OCI-M2 (cell line): Measurements from ENCODE around the gene RARB.

ENCODE experiments used
- DNase-seq: peaks from one replicate; lab custom pipeline; 2025; ENCODE audit not compliant: unreplicated experiment; lab: John Stamatoyannopoulos, UW

Gene RARB

DNA sequence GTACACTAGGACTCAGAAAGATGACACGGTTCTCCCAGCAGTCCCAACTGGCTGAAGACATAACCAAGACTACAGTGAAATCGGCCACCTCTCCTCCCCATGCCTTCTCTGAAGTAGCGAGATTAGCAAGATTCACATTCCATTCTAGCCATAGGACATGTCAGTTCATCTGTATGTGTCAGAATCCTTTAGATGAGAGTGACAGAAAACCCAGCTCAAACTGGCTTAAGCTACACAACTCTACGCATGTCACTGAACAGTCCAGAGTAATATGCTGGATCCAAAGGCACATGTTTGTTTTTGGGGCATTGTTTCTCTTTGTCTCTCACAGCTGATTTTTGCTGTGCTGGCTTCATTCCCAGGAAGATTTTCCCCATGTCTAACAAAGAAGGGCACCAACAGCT lies 75.8 kb downstream of the RARB start:
- DNase-seq: no peak

DNA sequence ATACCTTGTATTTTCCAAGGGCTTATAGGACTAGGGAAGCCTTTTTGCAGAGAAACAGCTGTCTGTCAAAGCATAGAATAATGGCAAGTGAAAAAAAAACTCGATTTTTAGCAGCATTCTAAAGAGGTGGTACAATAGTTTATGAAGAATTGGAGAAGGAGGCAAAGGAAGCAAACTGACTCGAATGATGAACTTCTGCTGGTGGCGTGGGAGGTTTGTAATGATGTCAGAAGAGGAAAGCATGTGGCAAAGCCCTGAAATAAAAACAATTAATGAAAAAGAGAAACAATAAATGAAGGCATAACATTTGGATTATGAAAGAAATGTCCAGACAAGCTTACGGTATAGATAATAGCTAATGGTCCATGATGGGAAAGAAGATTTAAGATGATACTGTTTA lies 77.5 kb downstream of the RARB start:
- DNase-seq: no peak

DNA sequence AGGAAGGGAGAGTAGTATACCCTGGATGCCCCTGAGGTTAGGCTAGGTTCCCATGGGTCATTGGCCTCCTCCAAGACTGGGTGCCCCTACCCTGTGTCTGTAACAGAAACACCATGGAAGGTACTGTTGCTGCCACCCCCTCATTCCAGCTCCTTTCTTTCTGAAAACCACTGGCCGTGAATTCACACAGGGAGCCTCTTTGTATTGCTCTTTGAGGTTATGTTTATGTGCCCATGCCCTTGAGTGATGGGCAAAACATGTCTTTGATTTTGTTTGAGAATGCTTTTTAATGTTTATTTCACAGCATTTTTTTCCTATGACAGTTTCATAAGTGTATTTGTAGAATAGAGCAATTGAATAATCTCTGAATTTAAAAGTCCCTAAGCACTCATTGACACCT lies 79.7 kb downstream of the RARB start:
- DNase-seq: no peak

DNA sequence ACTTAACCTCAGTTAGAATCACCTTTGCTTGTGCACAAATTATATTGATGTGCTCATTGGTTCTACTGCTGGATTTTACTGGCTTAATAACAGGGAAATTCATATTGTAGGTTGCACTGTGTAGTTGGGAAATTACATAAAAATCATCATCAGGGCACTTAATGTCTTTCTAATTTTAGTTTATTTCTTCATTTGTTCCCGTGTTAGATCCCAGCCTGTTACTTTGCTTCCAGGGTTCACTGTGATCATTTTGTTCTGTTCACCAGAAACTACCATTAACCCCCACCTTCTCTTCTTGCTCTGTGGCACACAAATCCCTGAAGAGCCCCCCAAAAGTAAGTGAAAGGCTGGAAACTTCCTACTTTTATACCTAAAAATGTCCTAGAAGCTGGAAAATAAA lies 80.4 kb downstream of the RARB start:
- DNase-seq: no peak

- no peak for DNase-seq
Observed at GRCh38 chr3:25508901-25509300, 80.8 kb downstream of the RARB start.

- DNase-seq: no peak
Observed at GRCh38 chr3:25510797-25511196, 82.7 kb downstream of the RARB start.

DNA sequence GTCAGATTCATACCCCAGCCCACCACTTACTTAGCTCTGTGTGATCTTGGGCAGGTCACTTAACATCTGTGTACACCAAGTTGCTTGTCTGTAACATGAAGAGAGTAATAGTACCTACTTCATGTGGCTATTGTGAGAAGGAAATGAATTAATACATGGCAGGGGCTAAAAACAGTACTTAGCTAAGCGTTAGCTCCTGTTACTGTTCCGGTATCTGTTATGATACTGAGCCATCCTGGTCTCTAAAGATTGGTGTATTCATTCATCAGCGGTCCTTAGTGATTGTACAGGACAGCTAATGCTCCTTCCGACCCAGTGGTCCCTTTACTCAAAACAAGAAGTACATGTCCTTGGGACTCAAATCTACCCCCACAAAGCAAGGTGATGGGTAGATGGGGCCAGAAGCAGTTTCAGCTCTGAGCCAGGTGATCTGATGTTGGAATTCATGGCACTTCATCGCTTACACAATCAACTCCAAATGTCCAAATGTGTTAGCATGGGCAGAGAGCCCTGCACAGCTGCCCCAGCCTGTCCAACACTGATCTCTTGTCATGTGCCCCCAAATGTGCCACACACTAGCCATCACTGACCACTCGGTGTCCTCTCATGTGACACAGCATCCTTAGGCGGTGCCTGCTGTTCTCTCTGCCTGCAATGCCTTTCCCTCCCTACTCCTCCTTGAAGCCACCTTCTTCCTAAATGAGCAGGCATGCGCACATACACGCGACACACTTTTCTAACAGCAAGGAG lies 84.1 kb downstream of the RARB start:
- no peak for DNase-seq

GRCh38 chr3:25513642-25514266 lies 85.7 kb downstream of the RARB start:
- DNase-seq: no peak

GRCh38 chr3:25515171-25515570 lies 87.1 kb downstream of the RARB start:
- no peak for DNase-seq

GRCh38 chr3:25520926-25521559 lies 93.0 kb downstream of the RARB start:
- no peak for DNase-seq

DNA sequence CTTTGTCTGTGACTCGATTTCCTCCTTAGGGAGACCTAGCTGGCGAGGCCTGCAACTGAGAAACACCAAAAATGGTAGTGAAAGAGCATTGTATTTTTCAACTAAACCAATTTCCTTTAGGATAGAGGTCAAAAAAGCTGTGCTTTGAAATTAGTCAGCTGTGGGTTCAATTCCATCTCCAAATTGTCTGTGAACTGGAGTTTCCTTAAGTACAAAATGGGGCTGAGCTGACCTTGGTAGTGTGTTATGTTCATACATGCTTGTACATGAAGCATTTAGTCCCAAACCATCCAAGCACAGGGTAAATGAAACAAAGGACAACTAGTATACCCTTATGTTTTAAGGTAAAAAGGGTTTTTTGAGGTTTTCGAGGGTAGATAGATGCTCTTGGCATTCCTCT lies 99.3 kb downstream of the RARB start:
- DNase-seq: no peak

- no peak for DNase-seq
Observed at GRCh38 chr3:25527801-25528200, 99.7 kb downstream of the RARB start.

GRCh38 chr3:25531971-25532370 lies 103.9 kb downstream of the RARB start:
- no peak for DNase-seq

DNA sequence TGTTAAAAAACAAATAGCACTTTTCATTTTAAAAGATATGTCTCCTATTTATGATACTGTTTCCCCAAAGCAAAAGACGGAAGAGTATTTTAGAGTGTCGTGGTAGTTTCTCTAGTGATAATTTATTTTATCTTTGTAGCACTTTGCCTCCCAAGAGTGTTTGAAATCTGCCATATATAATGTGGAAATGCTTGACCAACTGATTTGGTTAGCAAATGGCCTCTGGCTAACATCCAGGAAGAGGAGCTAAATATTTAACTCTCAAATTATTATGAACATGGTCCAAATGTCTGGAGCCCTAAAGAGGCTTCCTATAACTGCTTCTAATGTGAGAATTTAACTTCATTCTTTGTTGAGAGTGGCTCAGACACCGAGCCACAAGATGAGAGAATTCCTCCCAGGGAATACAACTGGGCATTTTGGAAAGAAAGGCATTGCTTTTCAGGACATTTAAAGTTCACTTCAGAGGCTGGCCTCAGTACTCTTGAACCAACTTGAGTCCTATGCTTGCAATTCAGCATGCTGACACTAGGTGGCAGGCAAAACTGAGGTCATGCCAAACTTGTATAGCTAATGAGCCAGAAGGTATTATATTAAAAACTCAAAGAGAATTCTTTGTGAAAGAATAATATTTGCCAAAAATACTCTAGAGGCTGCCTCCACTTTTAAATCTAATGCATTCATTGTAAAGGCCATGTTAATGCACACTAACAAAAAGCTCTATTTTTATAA lies 104.5 kb downstream of the RARB start:
- no peak for DNase-seq

- no peak for DNase-seq
Observed at GRCh38 chr3:25533399-25533798, 105.3 kb downstream of the RARB start.

DNA sequence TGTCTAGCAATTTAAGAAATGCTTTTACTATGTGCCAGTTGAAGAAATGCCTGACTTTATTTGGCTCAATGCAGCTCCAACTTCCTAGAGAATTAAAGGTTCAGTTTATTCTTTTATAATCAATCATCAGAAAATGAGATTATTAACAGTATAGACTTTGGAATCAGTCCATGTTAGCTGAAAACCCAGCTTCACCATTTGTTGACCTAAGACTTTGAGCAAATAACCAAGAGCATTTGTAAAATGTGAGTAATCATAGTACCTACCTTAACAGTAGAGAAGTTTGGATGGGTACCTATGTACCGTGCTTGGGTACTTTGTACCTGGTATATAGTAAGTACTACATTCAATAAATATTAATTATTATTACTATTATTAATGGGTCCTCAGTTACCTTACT lies 105.9 kb downstream of the RARB start:
- no peak for DNase-seq

DNA sequence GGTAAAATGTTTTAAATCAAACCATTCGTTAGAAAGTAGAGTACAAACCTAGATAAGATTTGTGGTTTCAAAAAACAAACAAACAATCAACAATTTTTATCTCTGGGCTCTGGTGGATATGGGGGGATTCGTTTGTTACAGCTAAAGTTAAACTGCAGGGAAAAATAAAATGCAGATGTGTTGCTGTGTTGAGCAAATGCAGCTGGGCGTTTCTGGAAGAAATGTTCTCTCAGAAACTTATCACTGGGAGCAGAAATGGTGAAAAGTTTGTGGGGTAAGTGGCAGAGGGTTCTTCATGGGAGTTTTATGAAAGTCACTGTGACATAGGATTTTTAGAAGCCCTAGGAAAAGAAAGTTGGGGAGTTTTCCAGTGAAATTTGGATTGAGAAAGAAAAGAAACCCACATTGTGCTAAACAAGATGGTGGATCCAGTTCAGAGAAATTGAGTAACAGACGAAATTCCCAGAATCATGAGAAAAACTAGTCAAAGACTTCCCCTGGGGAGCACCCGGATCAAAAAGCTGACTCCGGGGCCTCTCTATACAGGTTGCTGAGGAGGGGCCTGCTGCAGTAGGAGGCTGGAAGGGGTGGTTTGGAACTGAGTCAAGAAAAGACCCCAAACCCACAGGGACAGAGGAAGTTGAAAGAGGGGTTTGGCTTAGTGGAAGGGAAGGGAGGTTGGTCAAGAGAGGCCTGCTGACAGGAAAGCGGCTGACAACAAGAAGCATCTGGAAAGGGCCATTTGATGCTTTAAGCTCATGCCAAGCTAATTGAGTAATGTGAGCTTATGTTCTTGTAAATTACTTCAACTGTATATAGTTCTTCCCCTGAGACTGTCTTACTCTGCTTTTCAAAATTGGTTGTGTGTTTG lies 108.7 kb downstream of the RARB start:
- no peak for DNase-seq

- DNase-seq: no peak
Observed at GRCh38 chr3:25537516-25537915, 109.5 kb downstream of the RARB start.

- no peak for DNase-seq
Observed at GRCh38 chr3:25540273-25540672, 112.2 kb downstream of the RARB start.

- DNase-seq: no peak
Observed at GRCh38 chr3:25542492-25543039, 114.5 kb downstream of the RARB start.

- DNase-seq: no peak
Observed at GRCh38 chr3:25547103-25547502, 119.0 kb downstream of the RARB start.
